Psoas muscle (tissue), 8 donors: ENCODE measurements around the gene CLTB. TPM values are rescaled to one million over a fixed set of nuclear protein-coding genes. Genes with fewer than 3 reads are reported as not detected.

Source experiments
- ATAC-seq, 4 donors: fragments of 200-7000 bp; cut with Tn5 transposase; one replicate each; pipeline ENCODE4 v1.9.1; 2020; ENCODE audit warnings: moderate library complexity in 3 of 4, mild to moderate bottlenecking in 2 of 4
- DNase-seq, 2 donors: peaks; one replicate each; pipeline ENCODE4 v3.0.0-alpha.2; 2020
- H3K27ac ChIP-seq: fragments of 200-600 bp; one replicate; pipeline ENCODE4 v1.8.0; 2022
- H3K27me3 ChIP-seq, 3 donors: fragments of 200-600 bp in 1 of 3; one replicate each; pipeline versions ENCODE4 v1.6.1 to v1.8.0; 2013 to 2022; ENCODE audit warnings: low read length in 2 of 3, mild to moderate bottlenecking in 2 of 3, moderate library complexity in 1 of 3; ENCODE audit not compliant: insufficient read depth in 3 of 3
- H3K36me3 ChIP-seq, 2 donors: fragments of 200-600 bp in 1 of 2; one replicate each; pipeline versions ENCODE4 v1.6.1 to v1.8.0; 2013 to 2022; ENCODE audit warnings: low read depth in 1 of 2, mild to moderate bottlenecking in 1 of 2, moderate library complexity in 1 of 2; ENCODE audit not compliant: insufficient read depth in 1 of 2
- H3K4me1 ChIP-seq: fragments of 200-600 bp; one replicate; pipeline ENCODE4 v1.8.0; 2022
- H3K4me3 ChIP-seq: fragments of 200-600 bp; one replicate; pipeline ENCODE4 v1.8.0; 2022; ENCODE audit warnings: mild to moderate bottlenecking
- H3K9me3 ChIP-seq: fragments of 200-600 bp; one replicate; pipeline ENCODE4 v1.8.0; 2022
- WGBS, 3 donors: extraction: QIAGEN DNeasy Blood & Tissue Kit; methylation state at CpG; one replicate each; pipeline versions ENCODE4 v1.1.6 to v1.1.7; 2013; 5-methylcytosine and 5-hydroxymethylcytosine counted together
- intact Hi-C, 2 donors: fragments of 100-400 bp; cut with DNase I; formaldehyde crosslinking; loops; one replicate each; pipeline versions ENCODE4 v1.11.0 to v1.14.2; 2022
- polyA plus RNA-seq, 3 donors: library from polyadenylated mRNA; stranded (reverse); fragments of 200-250 nt; gene quantifications; one replicate each; pipeline ENCODE4 v1.2.3, GENCODE V29; 2013
- total RNA-seq, 4 donors: library from RNA; stranded (reverse); fragmentation: NEBNext Ultra II Directional in 2 of 4; extraction: Animal tissue kit (Norgen Biotek cat#: 25700) in 2 of 4; gene quantifications; one replicate each; pipeline versions ENCODE4 v1.2.1 to v1.2.4, GENCODE V29; 2021 to 2023
- TF ChIP-seq, protein P1 (sequence below): fragments of 200-600 bp; IDR thresholded peaks from one replicate; pipeline ENCODE4 v1.8.0; 2022; ENCODE audit warnings: antibody characterized with exemption
- donor health status: healthy with polysubstance abuse.
- donor health status: DM: no; HTN: no; CAD: no; lungs with moderate emphysema.
- donor health status: Bipolar disorder and iron deficiency.
- donor health status: healthy.
- donor health status: DM: yes; HTN: yes; CAD: no.
- donor health status: DM: no; HTN: no; CAD: no.
- donor health status: DM: no; HTN: no; CAD: no.
- donor health status: DM: yes; HTN: yes; CAD: no.

The CLTB gene
- total and polyA plus RNA-seq, 7 donors = 162 to 413 (median 223) TPM

GRCh38 chr5:176454724-176455394 lies 38.5 kb upstream of the CLTB start:
- no peak overlapping the region for H3K27ac ChIP-seq
- H3K36me3 ChIP-seq = peaks cover 0 to 16% of the 10 kb centered on the region in 2 donors
- H3K9me3 ChIP-seq = no peaks in the 10 kb centered on the region
- no peaks in the 10 kb centered on the region for H3K27me3 ChIP-seq
- 92 to 95% (median 94%) methylated on average over 4 of the region's 4 CpGs for WGBS, 3 donors
- intact Hi-C loops = no loop called here
- no peak for ATAC-seq
- TF ChIP-seq, protein P1, sequence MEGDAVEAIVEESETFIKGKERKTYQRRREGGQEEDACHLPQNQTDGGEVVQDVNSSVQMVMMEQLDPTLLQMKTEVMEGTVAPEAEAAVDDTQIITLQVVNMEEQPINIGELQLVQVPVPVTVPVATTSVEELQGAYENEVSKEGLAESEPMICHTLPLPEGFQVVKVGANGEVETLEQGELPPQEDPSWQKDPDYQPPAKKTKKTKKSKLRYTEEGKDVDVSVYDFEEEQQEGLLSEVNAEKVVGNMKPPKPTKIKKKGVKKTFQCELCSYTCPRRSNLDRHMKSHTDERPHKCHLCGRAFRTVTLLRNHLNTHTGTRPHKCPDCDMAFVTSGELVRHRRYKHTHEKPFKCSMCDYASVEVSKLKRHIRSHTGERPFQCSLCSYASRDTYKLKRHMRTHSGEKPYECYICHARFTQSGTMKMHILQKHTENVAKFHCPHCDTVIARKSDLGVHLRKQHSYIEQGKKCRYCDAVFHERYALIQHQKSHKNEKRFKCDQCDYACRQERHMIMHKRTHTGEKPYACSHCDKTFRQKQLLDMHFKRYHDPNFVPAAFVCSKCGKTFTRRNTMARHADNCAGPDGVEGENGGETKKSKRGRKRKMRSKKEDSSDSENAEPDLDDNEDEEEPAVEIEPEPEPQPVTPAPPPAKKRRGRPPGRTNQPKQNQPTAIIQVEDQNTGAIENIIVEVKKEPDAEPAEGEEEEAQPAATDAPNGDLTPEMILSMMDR = no peak
- DNase-seq = no peak
- peaks cover 30% of the 10 kb centered on the region for H3K4me1 ChIP-seq
- H3K4me3 ChIP-seq = no peak overlapping the region

- Histone ChIP-seq H3K4me3 (peak overlapping the region; percentile 91), H3K36me3 (peaks cover 0 to 16% of the 10 kb centered on the region in 2 donors), H3K27ac (peak overlapping the region; percentile 97), H3K4me1 (peaks cover 31% of the 10 kb centered on the region), H3K27me3 (no peaks in the 10 kb centered on the region), H3K9me3 (no peaks in the 10 kb centered on the region)
- DNase-seq = no peak
- ATAC-seq = no peak
- WGBS, 3 donors = 83 to 89% (median 85%) methylated on average over 1 of the region's 1 CpG
- TF ChIP-seq, protein P1 = no peak
- intact Hi-C loops = no loop called here
Measured at GRCh38 chr5:176450077-176450476, 33.7 kb upstream of the CLTB start.

DNA sequence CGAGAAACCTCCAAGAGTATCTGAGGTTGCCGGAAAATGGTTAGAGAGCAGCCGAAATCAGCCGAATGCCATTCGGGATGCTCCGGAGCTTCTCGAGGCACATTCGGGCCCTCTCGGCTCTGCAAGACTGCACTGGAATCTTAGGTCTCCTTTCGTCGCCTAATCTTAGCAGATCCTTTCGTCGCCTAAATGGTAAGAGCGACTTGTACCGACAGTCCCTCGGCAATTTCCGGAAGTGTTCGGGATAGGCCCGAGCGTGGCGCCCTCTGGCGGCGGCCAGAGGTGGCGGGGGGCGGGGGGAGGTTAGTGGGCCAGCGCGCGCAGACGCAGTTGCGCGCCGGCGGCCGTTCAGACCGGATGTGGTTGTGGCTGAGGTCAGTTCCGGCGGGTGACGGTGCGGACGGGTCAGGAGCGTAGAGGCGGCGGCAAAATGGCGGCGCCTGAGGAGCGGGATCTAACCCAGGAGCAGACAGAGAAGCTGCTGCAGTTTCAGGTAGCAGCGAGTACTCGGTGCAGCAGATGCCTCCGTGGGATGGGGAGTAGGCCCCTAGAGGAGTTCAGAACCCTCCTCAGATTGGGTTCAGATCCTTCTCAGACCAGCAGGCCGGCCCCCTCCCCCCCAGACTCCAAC lies 31.8 kb upstream of the CLTB start, which contains the start of gene FAF2:
FAF2 (plus strand) TSS at position 408 of the 631 bp plus-strand sequence; CDS start at position 431, 23 bp downstream.
- Histone ChIP-seq H3K27ac (peak within 1 kb of the TSS; percentile 97), H3K4me1 (peaks cover 26% of the 10 kb centered on the region), H3K36me3 (peaks cover 0 to 8% of the 10 kb centered on the region in 2 donors), H3K27me3 (no peaks in the 10 kb centered on the region), H3K9me3 (no peaks in the 10 kb centered on the region), H3K4me3 (peak within 1 kb of the TSS; percentile 91)
- DNase-seq (peak; percentile 95 to 98), ATAC-seq (peak; percentile 96 to 98 (median 97))
- 0% methylated on average over 49 to 50 of the region's 50 CpGs for WGBS, 3 donors
- intact Hi-C loops = loop anchor here (1.0 to 5.0 kb wide), 4 partner anchors 29 to 89 kb away; partner anchors contain the start of genes CLTB (in 1 of the 2) and RNF44 (in 1 of the 2)
- TF ChIP-seq, protein P1 = peak; percentile 94

GRCh38 chr5:176447591-176447977 lies 31.2 kb upstream of the CLTB start:
- peaks cover 24% of the 10 kb centered on the region for H3K4me1 ChIP-seq
- H3K27me3 ChIP-seq = no peaks in the 10 kb centered on the region
- peak overlapping the region; percentile 97 for H3K27ac ChIP-seq
- TF ChIP-seq, protein P1 = no peak
- H3K4me3 ChIP-seq = peak overlapping the region; percentile 91
- DNase-seq (no peak), ATAC-seq (peak; percentile 17 to 55 (median 29))
- H3K36me3 ChIP-seq = peaks cover 0 to 5% of the 10 kb centered on the region in 2 donors
- intact Hi-C loops = loop anchor here (1.0 to 5.0 kb wide), 4 partner anchors 29 to 90 kb away; partner anchors contain the start of genes CLTB (in 1 of the 2) and RNF44 (in 1 of the 2)
- WGBS, 3 donors = 0 to 1% (median 0%) methylated on average over 34 of the region's 34 CpGs
- H3K9me3 ChIP-seq = no peaks in the 10 kb centered on the region
